Ovary (tissue), 3 donors: ENCODE data around the gene FAM81B.

Experiments used
- CTCF ChIP-seq, 3 donors: fragments of 450-650 bp in 2 of 3; fragments of 200-600 bp in 1 of 3; IDR thresholded peaks; one replicate each; pipeline versions ENCODE4 v1.5.1 to v1.8.0; 2016 to 2022; ENCODE audit warnings: antibody characterized with exemption in 3 of 3, mild to moderate bottlenecking in 1 of 3
- EP300 ChIP-seq: sonication (generic); formaldehyde crosslinking; IDR thresholded peaks from one replicate; pipeline ENCODE4 v1.6.1; 2017; ENCODE audit warnings: antibody characterized with exemption
- donor health status: DM: no; HTN: no; CAD: no.

GRCh38 chr5:95358320-95358719 lies 32.8 kb upstream of the FAM81B start:
- no peak for TF ChIP-seq CTCF (IDR thresholded peaks at IDR 0.05)
- TF ChIP-seq EP300: no peak
